GM23338 (cell line): Measurements from ENCODE around the gene INO80. TPM values are rescaled to one million over a fixed set of nuclear protein-coding genes. Genes with fewer than 3 reads are reported as not detected.

Source experiments
- ATAC-seq: fragments of 200-7000 bp; cut with Tn5 transposase; 3 replicates; pipeline ENCODE4 v1.9.1; 2020
- DNase-seq: peaks from one replicate; pipeline ENCODE4 v3.0.0-alpha.2; 2015; ENCODE audit warnings: low spot score
- H2AFZ ChIP-seq: fragments of 200-600 bp; sonication (generic); 2 replicates; pipeline ENCODE4 v1.8.0; 2016; ENCODE audit warnings: antibody characterized with exemption, mild to moderate bottlenecking, moderate library complexity
- H3F3A ChIP-seq: fragments of 200-600 bp; sonication (generic); replicated peaks from 2 replicates; pipeline ENCODE4 v1.8.0; 2017; ENCODE audit warnings: antibody characterized with exemption, mixed run types, low read depth
- H3K27ac ChIP-seq: fragments of 200-600 bp; sonication (generic); 2 replicates; pipeline ENCODE4 v1.6.1; 2016; ENCODE audit warnings: low read depth
- H3K27me3 ChIP-seq: fragments of 200-600 bp; sonication (generic); 2 replicates; pipeline ENCODE4 v1.8.0; 2016; ENCODE audit warnings: mild to moderate bottlenecking, mixed run types, moderate library complexity; ENCODE audit not compliant: insufficient read depth
- H3K36me3 ChIP-seq: fragments of 200-600 bp; sonication (generic); 2 replicates; pipeline ENCODE4 v1.8.0; 2016; ENCODE audit warnings: mild to moderate bottlenecking; ENCODE audit not compliant: insufficient read depth
- H3K4me1 ChIP-seq: fragments of 200-600 bp; sonication (generic); 2 replicates; pipeline ENCODE4 v1.8.0; 2016; ENCODE audit warnings: mild to moderate bottlenecking, moderate library complexity; ENCODE audit not compliant: insufficient read depth
- H3K4me2 ChIP-seq: fragments of 200-600 bp; sonication (generic); 2 replicates; pipeline ENCODE4 v1.7.1; 2017; ENCODE audit warnings: mixed run types
- H3K4me3 ChIP-seq: fragments of 200-600 bp; sonication (generic); 2 replicates; pipeline ENCODE4 v1.6.1; 2016; ENCODE audit warnings: mixed run types
- H3K79me2 ChIP-seq: fragments of 200-600 bp; sonication (generic); replicated peaks from 2 replicates; pipeline ENCODE4 v1.8.0; 2017; ENCODE audit warnings: mild to moderate bottlenecking; ENCODE audit not compliant: insufficient read depth
- H3K9me2 ChIP-seq: fragments of 200-600 bp; sonication (generic); 2 replicates; pipeline ENCODE4 v1.8.0; 2017; ENCODE audit not compliant: insufficient read depth
- H4K20me1 ChIP-seq: fragments of 200-600 bp; sonication (generic); replicated peaks from 2 replicates; pipeline ENCODE4 v1.8.0; 2017; ENCODE audit warnings: mild to moderate bottlenecking; ENCODE audit not compliant: insufficient read depth
- H3K27ac Mint-ChIP-seq: 2 replicates; pipeline ENCODE4 v1.8.0; 2020; ENCODE audit warnings: inconsistent platforms, mild to moderate bottlenecking, moderate library complexity, mixed read lengths
- H3K27me3 Mint-ChIP-seq: 3 replicates; pipeline ENCODE4 v1.8.0; 2022; ENCODE audit warnings: low read depth, mild to moderate bottlenecking, moderate library complexity, mixed read lengths, inconsistent platforms; ENCODE audit not compliant: insufficient read depth, poor library complexity
- H3K36me3 Mint-ChIP-seq: 3 replicates; pipeline ENCODE4 v1.8.0; 2021; ENCODE audit warnings: low read depth, mild to moderate bottlenecking, inconsistent platforms, moderate library complexity, mixed read lengths
- H3K4me1 Mint-ChIP-seq: 3 replicates; pipeline ENCODE4 v1.8.0; 2020; ENCODE audit warnings: mild to moderate bottlenecking, inconsistent platforms, mixed read lengths
- H3K4me3 Mint-ChIP-seq: 3 replicates; pipeline ENCODE4 v1.8.0; 2021; ENCODE audit warnings: moderate library complexity, mild to moderate bottlenecking, inconsistent platforms, mixed read lengths
- H3K9me3 Mint-ChIP-seq: 3 replicates; pipeline ENCODE4 v1.8.0; 2020; ENCODE audit warnings: moderate library complexity, mild to moderate bottlenecking, inconsistent platforms, mixed read lengths
- CREB1 ChIP-seq: fragments of 250-450 bp; sonication (Bioruptor Pico); IDR thresholded peaks from 2 replicates; pipeline ENCODE4 v1.5.0; 2020; ENCODE audit warnings: low read depth, mild to moderate bottlenecking, moderate library complexity
- EZH2 ChIP-seq: fragments of 200-600 bp; sonication (generic); IDR thresholded peaks from one replicate; pipeline ENCODE4 v1.8.0; 2017; ENCODE audit warnings: antibody characterized with exemption, mild to moderate bottlenecking, low read depth; ENCODE audit not compliant: unreplicated experiment
- JUNB ChIP-seq: IDR thresholded peaks from one replicate; pipeline ENCODE4 v1.6.1; 2016; ENCODE audit warnings: antibody characterized with exemption; ENCODE audit not compliant: unreplicated experiment
- NANOG ChIP-seq: IDR thresholded peaks from 2 replicates; pipeline ENCODE4 v1.6.1; 2016; ENCODE audit warnings: antibody characterized with exemption, borderline replicate concordance
- STAT1 ChIP-seq: IDR thresholded peaks from one replicate; pipeline ENCODE4 v1.6.1; 2016; ENCODE audit warnings: antibody characterized with exemption; ENCODE audit not compliant: unreplicated experiment
- ZNF114 ChIP-seq: fragments of 250-450 bp; sonication (Bioruptor Pico); IDR thresholded peaks from 2 replicates; pipeline ENCODE4 v1.5.0; 2020; ENCODE audit warnings: mild to moderate bottlenecking, moderate library complexity
- polyA plus RNA-seq: library from polyadenylated mRNA; unstranded; fragments of >200 nt; fragmentation: Nextera tagmentation; extraction: Ambion mirVana; gene quantifications from 2 replicates; pipeline ENCODE4 v1.2.1, GENCODE V29; 2016
- total RNA-seq: library from RNA; depleted of rRNA; stranded (reverse); fragments of >200 nt; shearing (Covaris generic); gene quantifications from 2 replicates; pipeline ENCODE4 v1.2.3, GENCODE V29; 2014
- TF ChIP-seq, protein P1 (sequence below), 2 experiments: fragments of 200-600 bp in 1 of 2; sonication (generic) in 1 of 2; conservative IDR thresholded peaks; 2 replicates each; pipeline versions ENCODE4 v1.5.1 to v1.6.1; 2016 to 2017; ENCODE audit warnings: antibody characterized with exemption in 2 of 2, low read depth in 2 of 2, mild to moderate bottlenecking in 2 of 2, moderate library complexity in 1 of 2
- TF ChIP-seq, protein P2 (sequence below): IDR thresholded peaks from 2 replicates; pipeline ENCODE4 v1.6.1; 2016; ENCODE audit warnings: antibody characterized with exemption
- TF ChIP-seq, protein P3 (sequence below): fragments of 250-450 bp; sonication (Bioruptor Pico); IDR thresholded peaks from 2 replicates; pipeline ENCODE4 v1.5.0; 2020; ENCODE audit warnings: mild to moderate bottlenecking, moderate library complexity

Gene INO80
- total and polyA plus RNA-seq, 2 experiments from 2014 or later = 6.5 to 24.9 TPM

DNA sequence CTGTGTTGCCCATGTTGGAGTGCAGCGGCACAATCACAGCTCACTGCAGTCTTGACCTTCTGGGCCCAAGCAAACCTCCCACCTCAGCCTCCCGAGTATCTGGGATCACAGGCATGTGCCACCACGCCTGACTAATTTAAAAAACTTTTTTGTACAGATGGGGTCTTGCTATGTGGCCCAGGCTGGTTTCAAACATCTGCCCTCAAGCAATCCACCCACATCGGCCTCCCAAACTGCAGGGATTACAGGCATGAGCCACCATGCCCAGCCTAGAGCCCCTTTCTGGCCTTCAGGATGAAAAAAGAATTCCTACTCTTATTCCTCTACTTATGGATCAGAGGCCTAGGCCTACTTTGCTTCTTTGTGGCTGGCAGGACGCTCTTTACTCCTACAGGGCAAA is 123.3 kb downstream of the INO80 start:
- peaks cover 1% of the 10 kb centered on the region for H3K27me3 Mint-ChIP-seq
- Histone ChIP-seq H3K27me3 (no peaks in the 10 kb centered on the region), H2AFZ (no peak overlapping the region), H4K20me1 (no peaks in the 10 kb centered on the region), H3K4me1 (peaks cover 12% of the 10 kb centered on the region; the same call in 1 of the 2 replicates), H3K27ac (peak overlapping the region; percentile 52; the same call in 1 of the 2 replicates), H3K9me2 (no peaks in the 10 kb centered on the region), H3K4me3 (no peak overlapping the region), H3K36me3 (peaks cover 21% of the 10 kb centered on the region), H3K79me2 (no peaks in the 10 kb centered on the region), H3K4me2 (no peak overlapping the region), H3F3A (peaks cover 9% of the 10 kb centered on the region; the same call in 1 of the 2 replicates)
- no peak for ATAC-seq
- peak overlapping the region; percentile 10; the same call in 1 of the 2 replicates for H3K27ac Mint-ChIP-seq
- peaks cover 55% of the 10 kb centered on the region for H3K36me3 Mint-ChIP-seq
- TF ChIP-seq, protein P1, sequence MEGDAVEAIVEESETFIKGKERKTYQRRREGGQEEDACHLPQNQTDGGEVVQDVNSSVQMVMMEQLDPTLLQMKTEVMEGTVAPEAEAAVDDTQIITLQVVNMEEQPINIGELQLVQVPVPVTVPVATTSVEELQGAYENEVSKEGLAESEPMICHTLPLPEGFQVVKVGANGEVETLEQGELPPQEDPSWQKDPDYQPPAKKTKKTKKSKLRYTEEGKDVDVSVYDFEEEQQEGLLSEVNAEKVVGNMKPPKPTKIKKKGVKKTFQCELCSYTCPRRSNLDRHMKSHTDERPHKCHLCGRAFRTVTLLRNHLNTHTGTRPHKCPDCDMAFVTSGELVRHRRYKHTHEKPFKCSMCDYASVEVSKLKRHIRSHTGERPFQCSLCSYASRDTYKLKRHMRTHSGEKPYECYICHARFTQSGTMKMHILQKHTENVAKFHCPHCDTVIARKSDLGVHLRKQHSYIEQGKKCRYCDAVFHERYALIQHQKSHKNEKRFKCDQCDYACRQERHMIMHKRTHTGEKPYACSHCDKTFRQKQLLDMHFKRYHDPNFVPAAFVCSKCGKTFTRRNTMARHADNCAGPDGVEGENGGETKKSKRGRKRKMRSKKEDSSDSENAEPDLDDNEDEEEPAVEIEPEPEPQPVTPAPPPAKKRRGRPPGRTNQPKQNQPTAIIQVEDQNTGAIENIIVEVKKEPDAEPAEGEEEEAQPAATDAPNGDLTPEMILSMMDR (conservative IDR thresholded peaks at IDR 0.05; ENCODE audit: low read depth in 2 of 2) = no peak
- TF ChIP-seq, protein P2, sequence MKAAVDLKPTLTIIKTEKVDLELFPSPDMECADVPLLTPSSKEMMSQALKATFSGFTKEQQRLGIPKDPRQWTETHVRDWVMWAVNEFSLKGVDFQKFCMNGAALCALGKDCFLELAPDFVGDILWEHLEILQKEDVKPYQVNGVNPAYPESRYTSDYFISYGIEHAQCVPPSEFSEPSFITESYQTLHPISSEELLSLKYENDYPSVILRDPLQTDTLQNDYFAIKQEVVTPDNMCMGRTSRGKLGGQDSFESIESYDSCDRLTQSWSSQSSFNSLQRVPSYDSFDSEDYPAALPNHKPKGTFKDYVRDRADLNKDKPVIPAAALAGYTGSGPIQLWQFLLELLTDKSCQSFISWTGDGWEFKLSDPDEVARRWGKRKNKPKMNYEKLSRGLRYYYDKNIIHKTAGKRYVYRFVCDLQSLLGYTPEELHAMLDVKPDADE = no peak
- no peak for TF ChIP-seq JUNB
- TF ChIP-seq, protein P3, sequence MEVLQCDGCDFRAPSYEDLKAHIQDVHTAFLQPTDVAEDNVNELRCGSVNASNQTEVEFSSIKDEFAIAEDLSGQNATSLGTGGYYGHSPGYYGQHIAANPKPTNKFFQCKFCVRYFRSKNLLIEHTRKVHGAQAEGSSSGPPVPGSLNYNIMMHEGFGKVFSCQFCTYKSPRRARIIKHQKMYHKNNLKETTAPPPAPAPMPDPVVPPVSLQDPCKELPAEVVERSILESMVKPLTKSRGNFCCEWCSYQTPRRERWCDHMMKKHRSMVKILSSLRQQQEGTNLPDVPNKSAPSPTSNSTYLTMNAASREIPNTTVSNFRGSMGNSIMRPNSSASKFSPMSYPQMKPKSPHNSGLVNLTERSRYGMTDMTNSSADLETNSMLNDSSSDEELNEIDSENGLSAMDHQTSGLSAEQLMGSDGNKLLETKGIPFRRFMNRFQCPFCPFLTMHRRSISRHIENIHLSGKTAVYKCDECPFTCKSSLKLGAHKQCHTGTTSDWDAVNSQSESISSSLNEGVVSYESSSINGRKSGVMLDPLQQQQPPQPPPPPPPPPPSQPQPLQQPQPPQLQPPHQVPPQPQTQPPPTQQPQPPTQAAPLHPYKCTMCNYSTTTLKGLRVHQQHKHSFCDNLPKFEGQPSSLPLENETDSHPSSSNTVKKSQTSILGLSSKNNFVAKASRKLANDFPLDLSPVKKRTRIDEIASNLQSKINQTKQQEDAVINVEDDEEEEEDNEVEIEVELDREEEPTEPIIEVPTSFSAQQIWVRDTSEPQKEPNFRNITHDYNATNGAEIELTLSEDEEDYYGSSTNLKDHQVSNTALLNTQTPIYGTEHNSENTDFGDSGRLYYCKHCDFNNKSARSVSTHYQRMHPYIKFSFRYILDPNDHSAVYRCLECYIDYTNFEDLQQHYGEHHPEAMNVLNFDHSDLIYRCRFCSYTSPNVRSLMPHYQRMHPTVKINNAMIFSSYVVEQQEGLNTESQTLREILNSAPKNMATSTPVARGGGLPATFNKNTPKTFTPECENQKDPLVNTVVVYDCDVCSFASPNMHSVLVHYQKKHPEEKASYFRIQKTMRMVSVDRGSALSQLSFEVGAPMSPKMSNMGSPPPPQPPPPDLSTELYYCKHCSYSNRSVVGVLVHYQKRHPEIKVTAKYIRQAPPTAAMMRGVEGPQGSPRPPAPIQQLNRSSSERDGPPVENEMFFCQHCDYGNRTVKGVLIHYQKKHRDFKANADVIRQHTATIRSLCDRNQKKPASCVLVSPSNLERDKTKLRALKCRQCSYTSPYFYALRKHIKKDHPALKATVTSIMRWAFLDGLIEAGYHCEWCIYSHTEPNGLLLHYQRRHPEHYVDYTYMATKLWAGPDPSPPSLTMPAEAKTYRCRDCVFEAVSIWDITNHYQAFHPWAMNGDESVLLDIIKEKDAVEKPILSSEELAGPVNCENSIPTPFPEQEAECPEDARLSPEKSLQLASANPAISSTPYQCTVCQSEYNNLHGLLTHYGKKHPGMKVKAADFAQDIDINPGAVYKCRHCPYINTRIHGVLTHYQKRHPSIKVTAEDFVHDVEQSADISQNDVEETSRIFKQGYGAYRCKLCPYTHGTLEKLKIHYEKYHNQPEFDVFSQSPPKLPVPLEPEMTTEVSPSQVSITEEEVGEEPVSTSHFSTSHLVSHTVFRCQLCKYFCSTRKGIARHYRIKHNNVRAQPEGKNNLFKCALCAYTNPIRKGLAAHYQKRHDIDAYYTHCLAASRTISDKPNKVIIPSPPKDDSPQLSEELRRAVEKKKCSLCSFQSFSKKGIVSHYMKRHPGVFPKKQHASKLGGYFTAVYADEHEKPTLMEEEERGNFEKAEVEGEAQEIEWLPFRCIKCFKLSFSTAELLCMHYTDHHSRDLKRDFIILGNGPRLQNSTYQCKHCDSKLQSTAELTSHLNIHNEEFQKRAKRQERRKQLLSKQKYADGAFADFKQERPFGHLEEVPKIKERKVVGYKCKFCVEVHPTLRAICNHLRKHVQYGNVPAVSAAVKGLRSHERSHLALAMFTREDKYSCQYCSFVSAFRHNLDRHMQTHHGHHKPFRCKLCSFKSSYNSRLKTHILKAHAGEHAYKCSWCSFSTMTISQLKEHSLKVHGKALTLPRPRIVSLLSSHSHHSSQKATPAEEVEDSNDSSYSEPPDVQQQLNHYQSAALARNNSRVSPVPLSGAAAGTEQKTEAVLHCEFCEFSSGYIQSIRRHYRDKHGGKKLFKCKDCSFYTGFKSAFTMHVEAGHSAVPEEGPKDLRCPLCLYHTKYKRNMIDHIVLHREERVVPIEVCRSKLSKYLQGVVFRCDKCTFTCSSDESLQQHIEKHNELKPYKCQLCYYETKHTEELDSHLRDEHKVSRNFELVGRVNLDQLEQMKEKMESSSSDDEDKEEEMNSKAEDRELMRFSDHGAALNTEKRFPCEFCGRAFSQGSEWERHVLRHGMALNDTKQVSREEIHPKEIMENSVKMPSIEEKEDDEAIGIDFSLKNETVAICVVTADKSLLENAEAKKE = no peak
- no peak for TF ChIP-seq NANOG
- no peak for TF ChIP-seq ZNF114 (CRISPR knock-in tag)
- no peak for TF ChIP-seq EZH2
- no peak for TF ChIP-seq CREB1
- TF ChIP-seq STAT1 = no peak
- H3K4me3 Mint-ChIP-seq = no peak overlapping the region
- H3K4me1 Mint-ChIP-seq = peaks cover 15% of the 10 kb centered on the region
- H3K9me3 Mint-ChIP-seq = no peaks in the 10 kb centered on the region
- DNase-seq = no peak
